ENCODE results near the gene CDC42SE1.
A peak's percentile ranks its signal among the peaks of the same experiment; 100 is the strongest.

Gene CDC42SE1

GRCh38 chr1:151008244-151009205 is 50.9 kb downstream of the CDC42SE1 start, which contains the start of gene PRUNE1:
Gene PRUNE1, plus strand, starts transcription at chr1:151008449. Its CDS starts 184 bp downstream, at chr1:151008633.
- DNase-seq = peak; percentile 90

- DNase-seq = no peak
Observed at GRCh38 chr1:151007853-151008243, 51.6 kb downstream of the CDC42SE1 start.

GRCh38 chr1:151006327-151007052 is 52.9 kb downstream of the CDC42SE1 start, which contains the start of gene MINDY1:
Gene MINDY1, minus strand, starts transcription at chr1:151006902. Its CDS starts 4,285 bp downstream, at chr1:151002617.
- DNase-seq = peak; percentile 77

- DNase-seq = no peak
Observed at GRCh38 chr1:151005729-151006319, 53.6 kb downstream of the CDC42SE1 start.

- no peak for DNase-seq
Observed at GRCh38 chr1:151003180-151003579, 56.2 kb downstream of the CDC42SE1 start.

GRCh38 chr1:151002611-151003010 is 56.8 kb downstream of the CDC42SE1 start:
- DNase-seq = no peak

GRCh38 chr1:151002051-151002450 is 57.4 kb downstream of the CDC42SE1 start:
- no peak for DNase-seq

- DNase-seq = no peak
Observed at GRCh38 chr1:151001602-151002001, 57.8 kb downstream of the CDC42SE1 start.

Data from NCI-H2227 treated with DMSO at 0.1 percent for 48 hours (cell line).